ENCODE data around the gene IFNA14. TPM values are rescaled to one million over a fixed set of nuclear protein-coding genes. Genes with fewer than 3 reads are reported as not detected.
A peak's percentile ranks its signal among the peaks of the same experiment; 100 is the strongest.

Gene IFNA14
- total RNA-seq (2021) (not detected in 2 replicates), Bru-seq, nascent RNA (not detected), BruChase-seq, experiment 1, labeled RNA remaining after a 2-hour chase (percentile 23 among the genes with signal in this experiment), BruChase-seq, experiment 2, labeled RNA remaining after a 6-hour chase (not detected)
- long read RNA-seq: 0 reads

- Histone ChIP-seq H3K9me3 (ENCODE audit: insufficient read depth, low read depth) (no peaks in the 10 kb centered on the region), H3K4me3 (no peak within 1 kb of the TSS), H3K4me2 (no peak within 1 kb of the TSS), H3K27me3 (ENCODE audit: insufficient read depth, low read depth) (no peaks in the 10 kb centered on the region), H3K4me1 (replicated peaks; ENCODE audit: insufficient read depth) (no peaks in the 10 kb centered on the region), H3F3A (ENCODE audit: insufficient read depth, low read depth) (no peaks in the 10 kb centered on the region), H3K79me2 (ENCODE audit: low read depth) (no peaks in the 10 kb centered on the region), H3K9me2 (ENCODE audit: insufficient read depth) (no peaks in the 10 kb centered on the region), H4K20me1 (ENCODE audit: insufficient read depth) (no peaks in the 10 kb centered on the region), H2AFZ (no peak within 1 kb of the TSS), H3K36me3 (ENCODE audit: low read depth) (no peaks in the 10 kb centered on the region), H3K27ac (no peak within 1 kb of the TSS)
- DNase-seq: no peak
- TF ChIP-seq, protein P1, sequence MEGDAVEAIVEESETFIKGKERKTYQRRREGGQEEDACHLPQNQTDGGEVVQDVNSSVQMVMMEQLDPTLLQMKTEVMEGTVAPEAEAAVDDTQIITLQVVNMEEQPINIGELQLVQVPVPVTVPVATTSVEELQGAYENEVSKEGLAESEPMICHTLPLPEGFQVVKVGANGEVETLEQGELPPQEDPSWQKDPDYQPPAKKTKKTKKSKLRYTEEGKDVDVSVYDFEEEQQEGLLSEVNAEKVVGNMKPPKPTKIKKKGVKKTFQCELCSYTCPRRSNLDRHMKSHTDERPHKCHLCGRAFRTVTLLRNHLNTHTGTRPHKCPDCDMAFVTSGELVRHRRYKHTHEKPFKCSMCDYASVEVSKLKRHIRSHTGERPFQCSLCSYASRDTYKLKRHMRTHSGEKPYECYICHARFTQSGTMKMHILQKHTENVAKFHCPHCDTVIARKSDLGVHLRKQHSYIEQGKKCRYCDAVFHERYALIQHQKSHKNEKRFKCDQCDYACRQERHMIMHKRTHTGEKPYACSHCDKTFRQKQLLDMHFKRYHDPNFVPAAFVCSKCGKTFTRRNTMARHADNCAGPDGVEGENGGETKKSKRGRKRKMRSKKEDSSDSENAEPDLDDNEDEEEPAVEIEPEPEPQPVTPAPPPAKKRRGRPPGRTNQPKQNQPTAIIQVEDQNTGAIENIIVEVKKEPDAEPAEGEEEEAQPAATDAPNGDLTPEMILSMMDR (conservative IDR thresholded peaks at IDR 0.05): no peak
- no peak for TF ChIP-seq EZH2 (IDR thresholded peaks at IDR 0.05; ENCODE audit: low read depth)
- ChIA-PET POLR2A (ENCODE audit: unreplicated experiment) (no interaction called here), CTCF (no interaction called here)
- BruUV-seq (replicated peaks): no TSS peak
- intact Hi-C loops (cut with micrococcal nuclease; ENCODE audit: unreplicated experiment): loop anchor here (10.0 kb wide), 1 partner anchor 1215 kb away; no protein-coding TSS in a partner anchor
These were observed at the start of gene IFNA14 for GRCh38 chr9:21239911-21240310. IFNA14 (minus strand) TSS chr9:21240005; CDS start chr9:21239935, 70 bp downstream.

DNA sequence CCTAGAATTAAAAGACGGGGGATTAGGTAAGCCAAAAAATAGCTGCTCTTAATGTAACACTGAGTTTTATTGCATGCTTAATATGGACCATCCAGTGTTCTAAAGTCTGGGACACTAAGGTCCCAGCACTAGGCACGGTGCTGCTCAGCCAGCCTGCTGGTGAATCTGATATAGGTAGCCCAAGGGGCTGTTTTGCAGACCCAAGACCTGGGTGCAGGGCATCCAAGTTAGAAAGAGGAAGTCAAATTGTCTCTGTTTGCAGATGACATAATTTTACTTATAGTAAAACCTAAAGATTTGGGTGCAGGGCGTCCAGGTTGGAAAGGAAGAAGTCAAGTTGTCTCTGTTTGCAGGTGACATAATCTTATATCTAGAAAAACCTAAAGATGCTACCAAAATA lies 47.5 kb upstream of the IFNA14 start:
- Histone ChIP-seq H3K9me2 (ENCODE audit: insufficient read depth) (no peaks in the 10 kb centered on the region), H3K27me3 (ENCODE audit: insufficient read depth, low read depth) (no peaks in the 10 kb centered on the region), H3K4me1 (replicated peaks; ENCODE audit: insufficient read depth) (no peaks in the 10 kb centered on the region), H3F3A (ENCODE audit: insufficient read depth, low read depth) (no peaks in the 10 kb centered on the region), H3K36me3 (ENCODE audit: low read depth) (no peaks in the 10 kb centered on the region), H2AFZ (no peak overlapping the region), H3K79me2 (ENCODE audit: low read depth) (no peaks in the 10 kb centered on the region), H4K20me1 (ENCODE audit: insufficient read depth) (no peaks in the 10 kb centered on the region), H3K9me3 (ENCODE audit: insufficient read depth, low read depth) (no peaks in the 10 kb centered on the region), H3K4me3 (no peak overlapping the region), H3K4me2 (no peak overlapping the region), H3K27ac (no peak overlapping the region)
- intact Hi-C loops (cut with micrococcal nuclease; ENCODE audit: unreplicated experiment): no loop called here
- no peak for DNase-seq
- CTCF ChIA-PET: no interaction called here
- BruUV-seq (replicated peaks): no TSS peak
- TF ChIP-seq EZH2 (IDR thresholded peaks at IDR 0.05; ENCODE audit: low read depth): no peak
- TF ChIP-seq, protein P1 (conservative IDR thresholded peaks at IDR 0.05): no peak
- POLR2A ChIA-PET (ENCODE audit: unreplicated experiment): no interaction called here

- intact Hi-C loops (cut with micrococcal nuclease; ENCODE audit: unreplicated experiment): no loop called here
- H3K36me3 ChIP-seq (ENCODE audit: low read depth): no peaks in the 10 kb centered on the region
- no peaks in the 10 kb centered on the region for H4K20me1 ChIP-seq (ENCODE audit: insufficient read depth)
- H3F3A ChIP-seq (ENCODE audit: insufficient read depth, low read depth): no peaks in the 10 kb centered on the region
- H3K9me3 ChIP-seq (ENCODE audit: insufficient read depth, low read depth): no peaks in the 10 kb centered on the region
- H3K4me2 ChIP-seq: no peak overlapping the region
- no peaks in the 10 kb centered on the region for H3K4me1 ChIP-seq (replicated peaks; ENCODE audit: insufficient read depth)
- BruUV-seq (replicated peaks): no TSS peak
- no peak overlapping the region for H3K4me3 ChIP-seq
- no peaks in the 10 kb centered on the region for H3K27me3 ChIP-seq (ENCODE audit: insufficient read depth, low read depth)
- ChIA-PET POLR2A (ENCODE audit: unreplicated experiment) (no interaction called here), CTCF (no interaction called here)
- H2AFZ ChIP-seq: no peak overlapping the region
- no peaks in the 10 kb centered on the region for H3K9me2 ChIP-seq (ENCODE audit: insufficient read depth)
- H3K27ac ChIP-seq: no peak overlapping the region
- TF ChIP-seq, protein P1 (conservative IDR thresholded peaks at IDR 0.05): no peak
- no peak for TF ChIP-seq EZH2 (IDR thresholded peaks at IDR 0.05; ENCODE audit: low read depth)
- DNase-seq: no peak
- no peaks in the 10 kb centered on the region for H3K79me2 ChIP-seq (ENCODE audit: low read depth)
These were observed 46.9 kb upstream of the IFNA14 start for GRCh38 chr9:21286659-21287058.

All from PC-9 (cell line).